Activated naive CD4-positive, alpha-beta T cell (primary cell): ENCODE measurements around the gene SLC35C1.

Source experiments
- DNase-seq, 4 experiments: peaks; one replicate each; lab custom pipeline; 2025; lab: John Stamatoyannopoulos, UW

Gene SLC35C1

GRCh38 chr11:45846974-45847910 lies 42.3 kb downstream of the SLC35C1 start, which contains the start of gene CRY2:
Gene CRY2, plus strand, starts transcription at chr11:45847475. Its CDS starts 16 bp downstream, at chr11:45847491.
- DNase-seq: peak; percentile 96 to 98 (median 98)

GRCh38 chr11:45847911-45848316 lies 43.0 kb downstream of the SLC35C1 start:
- DNase-seq: peak in 2 of 4 experiments; percentile 25 to 37

- no peak for DNase-seq
These were observed 43.7 kb downstream of the SLC35C1 start for GRCh38 chr11:45848654-45849081.

GRCh38 chr11:45850446-45850845 lies 45.5 kb downstream of the SLC35C1 start:
- no peak for DNase-seq

GRCh38 chr11:45851228-45851627 lies 46.3 kb downstream of the SLC35C1 start:
- no peak for DNase-seq

GRCh38 chr11:45852018-45852711 lies 47.2 kb downstream of the SLC35C1 start:
- DNase-seq: no peak

GRCh38 chr11:45852712-45853101 lies 47.8 kb downstream of the SLC35C1 start:
- DNase-seq: no peak

- no peak for DNase-seq
These were observed 48.6 kb downstream of the SLC35C1 start for GRCh38 chr11:45853332-45854219.

- DNase-seq: no peak
These were observed 50.4 kb downstream of the SLC35C1 start for GRCh38 chr11:45855308-45855707.

- no peak for DNase-seq
These were observed 51.1 kb downstream of the SLC35C1 start for GRCh38 chr11:45856044-45856468.

GRCh38 chr11:45857961-45858474 lies 53.1 kb downstream of the SLC35C1 start:
- DNase-seq: no peak

- DNase-seq: no peak
These were observed 53.9 kb downstream of the SLC35C1 start for GRCh38 chr11:45858751-45859398.

GRCh38 chr11:45859661-45860140 lies 54.8 kb downstream of the SLC35C1 start:
- no peak for DNase-seq

GRCh38 chr11:45860348-45860747 lies 55.4 kb downstream of the SLC35C1 start:
- DNase-seq: no peak

GRCh38 chr11:45860764-45861510 lies 56.0 kb downstream of the SLC35C1 start:
- DNase-seq: no peak
